ENCODE data around the gene ORM2.

DNA sequence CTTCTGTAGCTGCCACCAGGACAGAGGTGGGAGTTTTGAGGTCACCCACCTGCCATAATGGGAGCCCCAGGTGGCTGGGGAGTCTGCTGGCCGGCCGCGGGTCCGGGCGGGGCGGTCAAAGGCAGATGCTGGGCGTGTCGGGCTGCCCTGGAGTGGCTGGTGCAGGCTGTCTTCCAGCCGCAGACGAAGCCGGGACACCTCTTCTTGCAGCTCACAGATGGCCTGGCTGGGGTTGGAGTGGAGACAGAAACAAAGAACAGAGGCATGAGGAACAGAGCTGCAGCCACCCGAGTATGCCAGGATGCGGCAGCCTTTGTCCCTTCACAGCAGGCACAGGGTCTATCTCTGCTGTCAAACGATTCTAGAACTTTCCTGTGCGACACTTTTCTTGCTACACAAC, 18.0 kb downstream of the ORM2 start:
- TF ChIP-seq, protein P1, sequence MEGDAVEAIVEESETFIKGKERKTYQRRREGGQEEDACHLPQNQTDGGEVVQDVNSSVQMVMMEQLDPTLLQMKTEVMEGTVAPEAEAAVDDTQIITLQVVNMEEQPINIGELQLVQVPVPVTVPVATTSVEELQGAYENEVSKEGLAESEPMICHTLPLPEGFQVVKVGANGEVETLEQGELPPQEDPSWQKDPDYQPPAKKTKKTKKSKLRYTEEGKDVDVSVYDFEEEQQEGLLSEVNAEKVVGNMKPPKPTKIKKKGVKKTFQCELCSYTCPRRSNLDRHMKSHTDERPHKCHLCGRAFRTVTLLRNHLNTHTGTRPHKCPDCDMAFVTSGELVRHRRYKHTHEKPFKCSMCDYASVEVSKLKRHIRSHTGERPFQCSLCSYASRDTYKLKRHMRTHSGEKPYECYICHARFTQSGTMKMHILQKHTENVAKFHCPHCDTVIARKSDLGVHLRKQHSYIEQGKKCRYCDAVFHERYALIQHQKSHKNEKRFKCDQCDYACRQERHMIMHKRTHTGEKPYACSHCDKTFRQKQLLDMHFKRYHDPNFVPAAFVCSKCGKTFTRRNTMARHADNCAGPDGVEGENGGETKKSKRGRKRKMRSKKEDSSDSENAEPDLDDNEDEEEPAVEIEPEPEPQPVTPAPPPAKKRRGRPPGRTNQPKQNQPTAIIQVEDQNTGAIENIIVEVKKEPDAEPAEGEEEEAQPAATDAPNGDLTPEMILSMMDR (IDR thresholded peaks at IDR 0.05), result no peak
- no peak for TF ChIP-seq POLR2AphosphoS5 (IDR thresholded peaks at IDR 0.05)
- no peak for TF ChIP-seq POLR2A (IDR thresholded peaks at IDR 0.05)
